Measurements from ENCODE around the gene SESN3. TPM values are rescaled to one million over a fixed set of nuclear protein-coding genes. Genes with fewer than 3 reads are reported as not detected.

SESN3 gene
- total RNA-seq, 1 experiment from 2014 or later = 36.8 TPM

DNA sequence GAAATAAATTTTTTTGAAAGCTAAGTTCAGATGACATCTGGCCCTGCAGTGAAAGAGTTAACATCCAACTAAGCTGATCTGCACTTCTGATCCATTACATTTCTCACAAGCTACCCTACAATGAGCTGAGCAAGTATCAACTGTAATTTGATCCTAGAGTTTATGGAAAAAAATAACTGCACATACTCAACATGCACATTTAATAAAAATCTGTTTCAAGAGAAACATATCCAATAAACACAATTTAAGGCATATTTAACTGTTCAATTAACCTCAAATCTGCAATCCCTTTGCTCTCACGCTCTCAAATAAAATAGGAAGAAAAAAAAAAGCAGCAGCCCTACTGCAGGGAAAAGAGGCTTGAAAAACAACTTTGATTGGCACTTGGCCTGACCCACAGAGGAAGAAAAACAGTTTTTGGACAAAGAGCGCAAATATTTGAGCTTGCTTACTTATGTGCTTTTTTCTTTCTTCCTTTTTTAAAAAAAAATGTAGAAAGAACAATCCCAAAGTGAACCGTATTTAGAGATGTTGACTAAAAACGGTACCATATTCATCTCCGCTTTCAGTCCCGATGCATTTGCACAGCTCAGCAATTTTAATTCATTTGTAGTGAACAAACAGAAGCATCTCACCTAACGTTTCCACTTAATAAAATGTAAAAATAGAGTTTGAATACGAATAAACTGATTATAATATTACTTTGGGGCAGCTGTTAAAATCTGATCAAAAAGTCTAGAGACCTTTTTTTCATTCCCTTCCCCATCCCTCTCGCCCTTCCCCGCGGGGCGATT lies 1.6 kb downstream of the SESN3 start:
- Mint-ChIP-seq H3K9me3 (no peaks in the 10 kb centered on the region; a peak in 2 of 5 replicates), H3K36me3 (ENCODE audit: insufficient read depth in 1 of 3, low read depth in 3 of 3) (no peaks in the 10 kb centered on the region), H3K27me3 (ENCODE audit: low read depth) (peaks cover 8% of the 10 kb centered on the region), H3K27ac (peak overlapping the region; percentile 77 to 96 (median 93); a peak in 4 of 7 replicates), H3K4me1 (peaks cover 28 to 49% of the 10 kb centered on the region in 2 experiments), H3K4me3 (no peak overlapping the region; a peak in 2 of 5 replicates)
- Histone ChIP-seq H3K18ac (ENCODE audit: insufficient read length, low read depth, low read length) (no peak overlapping the region), H3K27ac (ENCODE audit: insufficient read length, low read depth, low read length) (no peak overlapping the region), H3T11ph (ENCODE audit: low read length) (no peak overlapping the region), H3K4me1 (ENCODE audit: insufficient read depth, low read length) (no peaks in the 10 kb centered on the region), H4K20me1 (ENCODE audit: control insufficient read depth, insufficient read depth, insufficient read length) (no peaks in the 10 kb centered on the region), H3K9me3 (ENCODE audit: control insufficient read depth, low read depth, low read length) (no peaks in the 10 kb centered on the region), H2AFZ (ENCODE audit: low read length) (no peak overlapping the region), H3K79me1 (ENCODE audit: insufficient read depth, low read depth, low read length, poor library complexity, severe bottlenecking) (no peaks in the 10 kb centered on the region), H2BK5ac (ENCODE audit: insufficient read length, low read length) (no peak overlapping the region), H3K4me2 (ENCODE audit: insufficient read depth, insufficient read length, low read length) (peak overlapping the region; percentile 80), H2BK15ac (ENCODE audit: low read depth, low read length) (no peak overlapping the region), H2BK20ac (ENCODE audit: low read depth, low read length, poor library complexity, severe bottlenecking) (no peak overlapping the region), H4K5ac (ENCODE audit: insufficient read length, low read depth, low read length) (no peak overlapping the region), H3K79me2 (ENCODE audit: insufficient read depth, low read length) (no peaks in the 10 kb centered on the region), H2BK12ac (ENCODE audit: insufficient read length, low read depth, low read length) (no peak overlapping the region), H3K4ac (ENCODE audit: low read depth, low read length) (no peak overlapping the region), H3K9ac (ENCODE audit: extremely low read depth, insufficient read length, low read length) (peak overlapping the region; percentile 65), H4K91ac (ENCODE audit: insufficient read length, low read depth, low read length) (no peak overlapping the region), H3K56ac (ENCODE audit: insufficient read length, low read depth, low read length) (no peak overlapping the region), H4K8ac (replicated peaks; ENCODE audit: insufficient read length, low read depth, low read length) (no peak overlapping the region), H3K23ac (ENCODE audit: insufficient read length, low read depth, low read length) (no peak overlapping the region), H2BK120ac (ENCODE audit: low read depth, low read length, poor library complexity, severe bottlenecking) (no peak overlapping the region), H3K23me2 (ENCODE audit: insufficient read length, low read depth, low read length, poor library complexity, severe bottlenecking) (peaks cover 17% of the 10 kb centered on the region), H3K27me3 (ENCODE audit: insufficient read depth, low read length) (no peaks in the 10 kb centered on the region; the same call in 1 of the 2 replicates), H2AK5ac (ENCODE audit: insufficient read length, low read length) (no peak overlapping the region), H3K14ac (ENCODE audit: insufficient read depth, low read length) (no peak overlapping the region)
- no CpG with 5 or more reads among the region's 12 CpGs for WGBS (ENCODE audit: extremely low coverage, insufficient read length, low lambda C conversion rate)
- DNase-seq = no peak
- TF ChIP-seq, protein P1, sequence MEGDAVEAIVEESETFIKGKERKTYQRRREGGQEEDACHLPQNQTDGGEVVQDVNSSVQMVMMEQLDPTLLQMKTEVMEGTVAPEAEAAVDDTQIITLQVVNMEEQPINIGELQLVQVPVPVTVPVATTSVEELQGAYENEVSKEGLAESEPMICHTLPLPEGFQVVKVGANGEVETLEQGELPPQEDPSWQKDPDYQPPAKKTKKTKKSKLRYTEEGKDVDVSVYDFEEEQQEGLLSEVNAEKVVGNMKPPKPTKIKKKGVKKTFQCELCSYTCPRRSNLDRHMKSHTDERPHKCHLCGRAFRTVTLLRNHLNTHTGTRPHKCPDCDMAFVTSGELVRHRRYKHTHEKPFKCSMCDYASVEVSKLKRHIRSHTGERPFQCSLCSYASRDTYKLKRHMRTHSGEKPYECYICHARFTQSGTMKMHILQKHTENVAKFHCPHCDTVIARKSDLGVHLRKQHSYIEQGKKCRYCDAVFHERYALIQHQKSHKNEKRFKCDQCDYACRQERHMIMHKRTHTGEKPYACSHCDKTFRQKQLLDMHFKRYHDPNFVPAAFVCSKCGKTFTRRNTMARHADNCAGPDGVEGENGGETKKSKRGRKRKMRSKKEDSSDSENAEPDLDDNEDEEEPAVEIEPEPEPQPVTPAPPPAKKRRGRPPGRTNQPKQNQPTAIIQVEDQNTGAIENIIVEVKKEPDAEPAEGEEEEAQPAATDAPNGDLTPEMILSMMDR (conservative IDR thresholded peaks at IDR 0.05) = no peak

All from H9 (cell line).